ENCODE measurements around the gene RTL3. TPM values are rescaled to one million over a fixed set of nuclear protein-coding genes. Genes with fewer than 3 reads are reported as not detected.

The RTL3 gene
- not detected for polyA plus RNA-seq (2013, experiment 1 of 2)
- polyA plus RNA-seq (2013, experiment 2 of 2) = not detected

- no peak within 1 kb of the TSS for H3K23ac ChIP-seq (ENCODE audit: low read length)
- no peak within 1 kb of the TSS for H4K8ac ChIP-seq (ENCODE audit: low read depth, low read length)
- no peak within 1 kb of the TSS for H3K56ac ChIP-seq (ENCODE audit: low read length)
- no peak within 1 kb of the TSS for H2BK5ac ChIP-seq (ENCODE audit: low read length)
- no peak within 1 kb of the TSS for H2BK120ac ChIP-seq (ENCODE audit: low read depth, low read length)
- no peak within 1 kb of the TSS for H3K9ac ChIP-seq (ENCODE audit: low read length)
- no peak within 1 kb of the TSS for H3K4me3 ChIP-seq (ENCODE audit: low read length)
- no peaks in the 10 kb centered on the region for H3K4me1 ChIP-seq (ENCODE audit: control insufficient read depth, low read depth, low read length)
- no peaks in the 10 kb centered on the region for H3K27me3 ChIP-seq (ENCODE audit: insufficient read depth, low read length, poor library complexity)
- H3K79me1 ChIP-seq (ENCODE audit: low read length) = no peaks in the 10 kb centered on the region
- H3K36me3 ChIP-seq (ENCODE audit: control insufficient read depth, insufficient read depth, low read length) = no peaks in the 10 kb centered on the region
- H3K4me2 ChIP-seq (ENCODE audit: low read length) = no peak within 1 kb of the TSS
- no CpG with 5 or more reads among the region's 3 CpGs for WGBS (ENCODE audit: extremely low coverage, insufficient coverage, low lambda C conversion rate)
- H2AK5ac ChIP-seq (ENCODE audit: low read length) = no peak within 1 kb of the TSS
- H3K18ac ChIP-seq (ENCODE audit: low read length) = no peak within 1 kb of the TSS
- no peak for DNase-seq
- no peak within 1 kb of the TSS for H2BK15ac ChIP-seq (replicated peaks; ENCODE audit: low read depth)
- no peaks in the 10 kb centered on the region for H3K79me2 ChIP-seq (ENCODE audit: control insufficient read depth, insufficient read depth, low read length)
- no peak within 1 kb of the TSS for H3K27ac ChIP-seq (ENCODE audit: low read depth, low read length)
- H3K4ac ChIP-seq (ENCODE audit: low read depth, low read length) = no peak within 1 kb of the TSS
- H4K5ac ChIP-seq (ENCODE audit: low read length) = no peak within 1 kb of the TSS
Measured at GRCh38 chrX:78658845-78659744, at the start of gene RTL3. Gene RTL3, minus strand, starts transcription at chrX:78659328. Its CDS starts 908 bp downstream, at chrX:78658420.

GRCh38 chrX:78708816-78709215, 49.7 kb upstream of the RTL3 start:
- no peaks in the 10 kb centered on the region for H3K79me1 ChIP-seq (ENCODE audit: low read length)
- H3K9ac ChIP-seq (ENCODE audit: low read length) = no peak overlapping the region
- no peak overlapping the region for H3K18ac ChIP-seq (ENCODE audit: low read length)
- no peak overlapping the region for H4K8ac ChIP-seq (ENCODE audit: low read depth, low read length)
- H3K36me3 ChIP-seq (ENCODE audit: control insufficient read depth, insufficient read depth, low read length) = no peaks in the 10 kb centered on the region
- no peak overlapping the region for H2AK5ac ChIP-seq (ENCODE audit: low read length)
- no peak overlapping the region for H2BK5ac ChIP-seq (ENCODE audit: low read length)
- no peak overlapping the region for H3K23ac ChIP-seq (ENCODE audit: low read length)
- no peak overlapping the region for H3K4ac ChIP-seq (ENCODE audit: low read depth, low read length)
- no peak overlapping the region for H2BK120ac ChIP-seq (ENCODE audit: low read depth, low read length)
- H3K4me3 ChIP-seq (ENCODE audit: low read length) = no peak overlapping the region
- H3K79me2 ChIP-seq (ENCODE audit: control insufficient read depth, insufficient read depth, low read length) = no peaks in the 10 kb centered on the region
- H3K56ac ChIP-seq (ENCODE audit: low read length) = no peak overlapping the region
- no CpG with 5 or more reads among the region's 2 CpGs for WGBS (ENCODE audit: extremely low coverage, insufficient coverage, low lambda C conversion rate)
- DNase-seq = no peak
- no peaks in the 10 kb centered on the region for H3K4me1 ChIP-seq (ENCODE audit: control insufficient read depth, low read depth, low read length)
- H3K27ac ChIP-seq (ENCODE audit: low read depth, low read length) = no peak overlapping the region
- no peak overlapping the region for H3K4me2 ChIP-seq (ENCODE audit: low read length)
- no peak overlapping the region for H2BK15ac ChIP-seq (replicated peaks; ENCODE audit: low read depth)
- no peak overlapping the region for H4K5ac ChIP-seq (ENCODE audit: low read length)
- no peaks in the 10 kb centered on the region for H3K27me3 ChIP-seq (ENCODE audit: insufficient read depth, low read length, poor library complexity)

- WGBS (ENCODE audit: extremely low coverage, insufficient coverage, low lambda C conversion rate) = no CpG with 5 or more reads among the region's 2 CpGs
- Histone ChIP-seq H3K4ac (ENCODE audit: low read depth, low read length) (no peak overlapping the region), H3K4me3 (ENCODE audit: low read length) (no peak overlapping the region), H4K5ac (ENCODE audit: low read length) (no peak overlapping the region), H3K27me3 (ENCODE audit: insufficient read depth, low read length, poor library complexity) (no peaks in the 10 kb centered on the region), H2BK15ac (replicated peaks; ENCODE audit: low read depth) (no peak overlapping the region), H3K56ac (ENCODE audit: low read length) (no peak overlapping the region), H3K79me2 (ENCODE audit: control insufficient read depth, insufficient read depth, low read length) (no peaks in the 10 kb centered on the region), H3K18ac (ENCODE audit: low read length) (no peak overlapping the region), H3K36me3 (ENCODE audit: control insufficient read depth, insufficient read depth, low read length) (no peaks in the 10 kb centered on the region), H3K23ac (ENCODE audit: low read length) (no peak overlapping the region), H3K79me1 (ENCODE audit: low read length) (no peaks in the 10 kb centered on the region), H2AK5ac (ENCODE audit: low read length) (no peak overlapping the region), H3K4me1 (ENCODE audit: control insufficient read depth, low read depth, low read length) (no peaks in the 10 kb centered on the region), H2BK5ac (ENCODE audit: low read length) (no peak overlapping the region), H2BK120ac (ENCODE audit: low read depth, low read length) (no peak overlapping the region), H3K9ac (ENCODE audit: low read length) (no peak overlapping the region), H3K4me2 (ENCODE audit: low read length) (no peak overlapping the region), H4K8ac (ENCODE audit: low read depth, low read length) (no peak overlapping the region), H3K27ac (ENCODE audit: low read depth, low read length) (no peak overlapping the region)
- DNase-seq = peak; percentile 62
Measured at GRCh38 chrX:78708262-78708661, 49.1 kb upstream of the RTL3 start.

GRCh38 chrX:78706071-78706470, 46.9 kb upstream of the RTL3 start:
- no peak overlapping the region for H3K18ac ChIP-seq (ENCODE audit: low read length)
- H2AK5ac ChIP-seq (ENCODE audit: low read length) = no peak overlapping the region
- no peak overlapping the region for H3K4me3 ChIP-seq (ENCODE audit: low read length)
- H3K27me3 ChIP-seq (ENCODE audit: insufficient read depth, low read length, poor library complexity) = no peaks in the 10 kb centered on the region
- no peak overlapping the region for H2BK5ac ChIP-seq (ENCODE audit: low read length)
- no peaks in the 10 kb centered on the region for H3K4me1 ChIP-seq (ENCODE audit: control insufficient read depth, low read depth, low read length)
- no CpG with 5 or more reads among the region's 2 CpGs for WGBS (ENCODE audit: extremely low coverage, insufficient coverage, low lambda C conversion rate)
- H2BK15ac ChIP-seq (replicated peaks; ENCODE audit: low read depth) = no peak overlapping the region
- H3K4me2 ChIP-seq (ENCODE audit: low read length) = no peak overlapping the region
- H3K27ac ChIP-seq (ENCODE audit: low read depth, low read length) = no peak overlapping the region
- no peak overlapping the region for H3K9ac ChIP-seq (ENCODE audit: low read length)
- H2BK120ac ChIP-seq (ENCODE audit: low read depth, low read length) = no peak overlapping the region
- H3K4ac ChIP-seq (ENCODE audit: low read depth, low read length) = no peak overlapping the region
- DNase-seq = no peak
- no peak overlapping the region for H4K5ac ChIP-seq (ENCODE audit: low read length)
- H3K79me1 ChIP-seq (ENCODE audit: low read length) = no peaks in the 10 kb centered on the region
- H3K56ac ChIP-seq (ENCODE audit: low read length) = no peak overlapping the region
- no peaks in the 10 kb centered on the region for H3K36me3 ChIP-seq (ENCODE audit: control insufficient read depth, insufficient read depth, low read length)
- H4K8ac ChIP-seq (ENCODE audit: low read depth, low read length) = no peak overlapping the region
- H3K79me2 ChIP-seq (ENCODE audit: control insufficient read depth, insufficient read depth, low read length) = no peaks in the 10 kb centered on the region
- H3K23ac ChIP-seq (ENCODE audit: low read length) = no peak overlapping the region

GRCh38 chrX:78693536-78693935, 34.4 kb upstream of the RTL3 start:
- Histone ChIP-seq H3K4me2 (ENCODE audit: low read length) (no peak overlapping the region), H3K4ac (ENCODE audit: low read depth, low read length) (no peak overlapping the region), H3K36me3 (ENCODE audit: control insufficient read depth, insufficient read depth, low read length) (no peaks in the 10 kb centered on the region), H3K18ac (ENCODE audit: low read length) (no peak overlapping the region), H2BK15ac (replicated peaks; ENCODE audit: low read depth) (no peak overlapping the region), H2BK5ac (ENCODE audit: low read length) (no peak overlapping the region), H4K5ac (ENCODE audit: low read length) (no peak overlapping the region), H3K4me3 (ENCODE audit: low read length) (no peak overlapping the region), H3K27me3 (ENCODE audit: insufficient read depth, low read length, poor library complexity) (no peaks in the 10 kb centered on the region), H3K4me1 (ENCODE audit: control insufficient read depth, low read depth, low read length) (no peaks in the 10 kb centered on the region), H3K79me1 (ENCODE audit: low read length) (no peaks in the 10 kb centered on the region), H2BK120ac (ENCODE audit: low read depth, low read length) (no peak overlapping the region), H3K23ac (ENCODE audit: low read length) (no peak overlapping the region), H3K56ac (ENCODE audit: low read length) (no peak overlapping the region), H4K8ac (ENCODE audit: low read depth, low read length) (no peak overlapping the region), H3K27ac (ENCODE audit: low read depth, low read length) (no peak overlapping the region), H2AK5ac (ENCODE audit: low read length) (no peak overlapping the region), H3K9ac (ENCODE audit: low read length) (no peak overlapping the region), H3K79me2 (ENCODE audit: control insufficient read depth, insufficient read depth, low read length) (no peaks in the 10 kb centered on the region)
- DNase-seq = no peak
- no CpG with 5 or more reads among the region's 3 CpGs for WGBS (ENCODE audit: extremely low coverage, insufficient coverage, low lambda C conversion rate)

All from mesendoderm (in vitro differentiated cells).